Hippocampal formation (tissue), 2 donors: ENCODE measurements around the gene TWSG1.
"Not testable (repeated sequence)": the region's sequence is repeated elsewhere in the genome, so short reads cannot be mapped to it uniquely, and the experiment has no call there.

ENCODE experiments used
- DNase-seq, 2 donors: peaks; one replicate each; lab custom pipeline; 2025; lab: John Stamatoyannopoulos, UW

The TWSG1 gene

DNA sequence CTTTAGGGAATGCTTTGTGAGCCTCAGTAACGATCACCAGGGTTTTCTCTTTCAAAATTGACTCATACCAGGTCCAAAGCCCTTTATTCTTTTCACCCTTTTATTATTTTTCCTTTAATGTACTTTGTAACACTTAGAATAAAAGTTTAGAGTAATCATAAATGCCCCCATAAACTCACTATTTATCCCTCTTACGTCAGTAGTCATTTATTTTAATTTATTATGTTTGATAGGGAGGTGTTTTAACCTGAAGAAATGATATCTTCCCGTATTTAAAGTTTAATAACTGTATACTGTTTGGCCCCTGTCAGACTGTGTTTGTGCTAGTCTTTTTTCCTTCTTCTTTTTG is 1.1 kb downstream of the TWSG1 start:
- no peak for DNase-seq

DNA sequence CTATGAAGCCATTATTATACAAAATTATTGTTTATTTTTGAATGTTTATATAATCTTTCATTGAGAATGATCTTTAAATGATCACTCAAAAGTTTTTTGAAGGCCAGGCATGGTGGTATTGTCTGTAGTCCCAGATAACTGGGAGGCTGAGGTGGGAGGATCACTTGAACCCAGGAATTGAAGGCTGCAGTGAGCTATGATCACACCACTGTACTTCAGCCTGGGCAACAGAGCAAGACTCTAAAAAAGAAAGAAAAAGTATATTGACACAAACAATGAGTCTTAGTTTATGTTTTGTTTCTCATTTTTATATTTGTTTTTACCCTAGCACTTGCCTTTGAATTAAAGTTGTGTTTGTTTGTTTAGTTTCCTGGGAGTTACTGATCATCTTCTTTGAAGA is 2.3 kb downstream of the TWSG1 start:
- DNase-seq = no peak

DNA sequence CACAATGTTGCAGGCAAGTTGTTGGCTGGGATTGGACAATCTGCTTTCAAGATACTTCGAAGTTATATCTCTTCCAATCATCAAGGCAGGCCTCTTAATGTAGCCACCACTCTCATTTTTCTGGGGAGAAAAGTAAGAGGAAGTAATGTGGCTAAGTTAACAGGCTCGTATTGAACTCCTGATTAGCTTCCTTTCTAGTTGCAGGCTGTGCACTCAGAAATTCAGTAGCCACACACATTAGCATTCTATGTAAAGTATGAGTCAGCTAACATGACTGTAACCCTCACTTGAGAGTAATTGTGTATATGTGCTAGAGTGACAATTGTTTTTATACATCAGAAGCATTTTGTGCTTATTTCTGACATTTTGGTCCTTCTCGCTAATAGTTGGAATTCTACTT is 3.3 kb downstream of the TWSG1 start:
- DNase-seq = no peak

GRCh38 chr18:9340472-9340871 is 5.9 kb downstream of the TWSG1 start:
- no peak for DNase-seq

GRCh38 chr18:9343577-9343976 is 9.0 kb downstream of the TWSG1 start:
- no peak for DNase-seq

GRCh38 chr18:9346775-9347174 is 12.2 kb downstream of the TWSG1 start:
- DNase-seq = no peak

- DNase-seq = no peak
Measured at GRCh38 chr18:9348079-9348671, 13.6 kb downstream of the TWSG1 start.

DNA sequence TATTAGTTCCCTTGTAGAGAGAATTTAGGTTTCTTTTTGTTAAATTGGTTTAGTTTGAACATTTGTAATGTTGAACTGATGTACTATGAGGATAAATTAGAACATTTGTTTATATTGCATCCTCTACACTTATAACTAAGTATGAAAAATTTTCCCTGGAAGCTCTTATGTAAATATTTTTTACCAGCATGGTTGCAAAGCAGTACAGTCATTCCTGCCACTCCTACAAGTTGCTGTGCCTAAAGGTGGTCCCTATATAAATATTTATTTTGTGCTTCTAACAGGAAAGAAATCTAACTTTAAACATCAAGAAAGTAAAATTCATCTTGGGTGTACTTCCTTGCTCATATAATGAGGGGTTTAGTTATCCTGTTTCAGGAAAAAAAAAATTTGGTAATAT is 14.2 kb downstream of the TWSG1 start:
- DNase-seq = no peak

GRCh38 chr18:9353596-9353995 is 19.0 kb downstream of the TWSG1 start:
- DNase-seq = no peak

GRCh38 chr18:9354256-9354655 is 19.7 kb downstream of the TWSG1 start:
- no peak for DNase-seq

GRCh38 chr18:9356976-9357375 is 22.4 kb downstream of the TWSG1 start:
- no peak for DNase-seq

DNA sequence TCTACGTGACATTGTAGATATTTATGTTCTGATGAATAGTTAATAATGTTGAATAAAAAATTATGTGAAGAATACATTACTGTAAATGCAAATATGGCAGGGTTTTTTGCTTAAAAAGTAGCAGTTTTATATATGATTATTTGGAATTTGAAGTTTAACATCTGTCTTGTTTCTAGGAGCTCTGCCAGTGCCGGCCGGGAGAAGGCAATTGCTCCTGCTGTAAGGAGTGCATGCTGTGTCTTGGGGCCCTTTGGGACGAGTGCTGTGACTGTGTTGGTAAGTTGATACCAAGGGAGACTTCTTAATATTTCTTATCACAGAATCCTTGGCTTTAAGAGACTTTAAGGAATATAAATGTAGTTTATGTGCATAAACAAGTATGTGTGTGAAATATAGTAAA is 25.2 kb downstream of the TWSG1 start:
- no peak for DNase-seq

- DNase-seq = no peak
Measured at GRCh38 chr18:9361191-9361590, 26.6 kb downstream of the TWSG1 start.

DNA sequence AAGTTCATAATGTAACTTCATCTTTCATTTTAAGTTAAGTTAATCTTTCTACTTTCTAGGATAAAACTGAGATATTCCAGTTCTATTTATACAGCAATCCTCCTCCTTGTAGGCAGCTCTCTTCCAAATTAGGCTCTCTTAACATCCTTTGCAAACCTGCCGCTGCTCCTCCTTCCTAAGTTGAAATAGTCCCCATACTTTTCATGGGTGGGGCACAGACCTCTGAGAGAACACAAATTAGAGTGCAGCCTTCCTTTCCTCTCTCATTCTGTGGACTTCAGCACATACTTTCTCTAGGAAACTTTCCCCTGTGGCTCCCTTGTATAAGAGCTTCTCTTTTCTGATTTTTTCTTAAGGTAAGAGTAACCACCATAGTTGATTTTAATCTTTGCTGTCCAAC is 28.3 kb downstream of the TWSG1 start:
- no peak for DNase-seq

- DNase-seq = no peak
Measured at GRCh38 chr18:9364242-9364641, 29.7 kb downstream of the TWSG1 start.

- DNase-seq = no peak
Measured at GRCh38 chr18:9365406-9365805, 30.8 kb downstream of the TWSG1 start.

DNA sequence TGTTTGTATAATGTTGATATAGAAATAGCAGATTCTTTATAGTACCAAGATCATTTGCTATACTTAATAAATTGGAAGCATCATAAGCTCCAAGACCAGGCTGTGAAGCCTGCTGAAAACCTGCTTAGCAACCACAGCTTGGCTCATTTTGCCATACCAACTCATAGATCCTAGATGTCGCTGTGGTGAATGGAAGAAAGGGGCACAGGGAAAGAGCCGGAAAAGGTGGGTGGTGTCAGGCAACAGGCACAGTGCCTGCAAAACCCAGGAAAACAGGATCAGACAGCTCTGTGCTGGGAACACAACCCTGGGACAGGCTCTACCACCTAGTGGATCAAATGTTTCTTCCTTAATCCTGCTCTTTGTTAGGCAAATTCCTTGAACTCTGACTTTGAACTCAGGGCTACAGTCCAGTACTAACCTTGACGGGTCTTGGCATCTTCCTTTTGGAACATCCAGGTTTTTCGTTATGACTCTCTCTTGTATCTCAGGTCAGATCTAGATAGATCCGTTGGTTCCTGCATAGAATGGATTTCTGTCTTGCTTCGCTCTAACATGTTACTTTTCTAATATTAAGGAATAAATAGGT is 31.6 kb downstream of the TWSG1 start:
- peak in 1 of 2 donors; percentile 54 for DNase-seq

DNA sequence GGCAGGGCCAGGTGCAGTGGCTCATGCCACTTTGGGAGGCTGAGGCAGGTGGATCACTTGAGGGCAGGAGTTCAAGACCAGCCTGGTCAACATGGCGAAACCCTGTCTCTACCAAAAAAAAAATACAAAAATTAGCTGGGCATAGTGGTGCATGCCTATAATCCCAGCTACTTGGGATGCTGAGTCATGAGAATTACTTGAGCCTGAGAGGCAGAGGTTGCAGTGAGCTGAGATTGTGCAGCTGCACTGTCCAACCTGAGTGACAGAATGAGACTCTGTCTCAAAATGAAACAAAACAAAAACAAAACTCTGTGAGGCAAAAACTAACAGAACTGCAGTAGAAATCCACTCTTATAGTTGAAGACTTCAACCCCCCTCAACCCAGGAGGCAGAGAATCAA is 38.7 kb downstream of the TWSG1 start:
- not testable (repeated sequence) for DNase-seq

DNA sequence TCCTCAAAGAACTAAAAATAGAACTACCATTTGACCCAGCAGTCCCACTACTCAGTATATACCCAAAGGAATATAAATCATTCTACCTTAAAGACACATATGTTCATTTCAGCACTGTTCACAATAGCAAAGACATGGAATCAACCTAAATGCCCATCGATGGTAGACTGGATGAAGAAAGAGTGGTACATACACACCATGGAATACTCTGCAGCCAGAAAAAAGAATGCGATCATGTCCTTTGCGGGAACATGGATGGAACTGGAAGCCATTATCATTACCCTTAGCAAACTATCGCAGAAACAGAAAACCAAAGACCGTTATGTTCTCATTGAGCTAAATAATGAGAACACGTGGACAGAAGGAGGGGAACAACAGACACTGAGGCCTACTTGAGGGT is 44.5 kb downstream of the TWSG1 start:
- DNase-seq = no peak

DNA sequence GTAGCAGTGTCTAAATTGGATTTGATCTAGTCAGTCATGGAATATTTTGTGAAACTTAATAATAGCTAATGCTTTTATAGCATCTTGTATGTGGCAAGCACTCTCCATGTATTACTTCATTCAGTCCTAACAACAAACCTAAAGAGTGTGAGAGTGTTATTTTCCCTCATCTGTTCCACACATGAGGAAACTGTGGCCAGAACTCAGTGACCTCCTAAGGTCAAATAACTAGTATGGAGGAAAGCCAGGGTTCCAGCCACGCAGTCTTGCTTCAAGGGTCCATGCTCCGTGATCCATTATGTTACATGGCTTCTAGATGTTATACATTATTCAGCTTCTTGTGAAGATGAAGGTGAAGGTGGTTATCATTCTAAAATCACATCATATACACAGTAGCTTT is 45.5 kb downstream of the TWSG1 start:
- DNase-seq = no peak

DNA sequence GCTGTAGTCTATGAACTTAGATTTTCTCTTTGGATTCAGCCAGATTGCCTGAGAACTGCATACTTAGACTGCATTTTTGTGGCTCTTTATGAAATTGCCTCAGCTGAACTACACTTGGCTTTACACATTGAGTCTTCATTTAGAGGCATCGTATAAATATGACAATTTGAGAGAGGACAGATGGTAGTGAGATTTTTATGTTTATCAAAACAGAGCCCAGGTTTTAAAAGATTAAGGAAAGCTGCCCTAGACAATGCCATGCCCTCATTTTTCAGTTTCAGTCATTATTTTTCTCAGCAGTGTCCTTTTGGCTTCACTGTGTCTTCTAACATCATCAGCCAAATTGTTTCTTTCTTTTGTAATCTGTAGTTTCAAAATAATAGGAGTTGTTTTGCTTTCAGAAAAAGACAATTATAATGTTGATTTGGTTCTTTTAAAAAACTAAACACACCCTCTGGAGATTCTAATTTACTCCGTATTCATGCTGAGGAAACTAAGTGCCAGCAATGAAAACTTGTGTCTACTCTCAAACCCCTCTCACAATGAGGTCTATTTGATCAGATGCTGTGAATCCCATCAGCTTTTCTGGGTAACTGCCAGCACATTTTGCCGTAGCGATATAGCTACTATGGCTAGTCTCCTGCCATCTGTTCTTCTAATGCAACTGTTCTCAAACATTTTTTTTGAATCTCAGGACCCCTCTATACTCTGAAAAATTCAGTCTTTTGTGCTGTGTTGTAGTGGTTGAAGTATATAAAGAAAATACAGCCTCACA is 46.2 kb downstream of the TWSG1 start:
- no peak for DNase-seq

DNA sequence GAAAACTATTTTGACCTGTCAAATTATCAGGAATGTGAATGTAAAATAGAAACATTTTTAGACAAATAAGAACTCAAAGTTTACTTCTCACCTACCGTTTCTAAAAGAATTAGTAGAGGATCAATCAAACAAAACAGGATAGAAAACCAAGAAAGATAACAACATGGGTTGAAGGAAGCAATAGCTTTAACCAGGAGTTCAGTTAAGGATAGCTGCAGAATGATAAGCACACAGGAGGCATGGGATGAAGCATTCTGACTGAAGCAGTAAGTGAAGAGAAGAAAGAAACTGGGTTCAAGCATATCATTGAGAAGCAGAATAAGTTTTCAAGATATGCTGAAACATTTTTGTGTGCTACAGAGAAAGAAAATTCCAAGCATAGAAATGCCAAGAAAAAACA is 52.3 kb downstream of the TWSG1 start:
- no peak for DNase-seq

GRCh38 chr18:9387891-9388290 is 53.3 kb downstream of the TWSG1 start:
- DNase-seq = no peak

GRCh38 chr18:9389706-9390105 is 55.1 kb downstream of the TWSG1 start:
- DNase-seq = no peak
